Mesothelial cell of epicardium (in vitro differentiated cells): ENCODE results near the gene IGF2R. TPM values are rescaled to one million over a fixed set of nuclear protein-coding genes. Genes with fewer than 3 reads are reported as not detected.

Experiments used
- DNase-seq, 2 experiments: peaks; one replicate each; pipeline ENCODE4 v3.0.0; 2021; ENCODE audit warnings: low spot score in 2 of 2; ENCODE audit not compliant: unreplicated experiment in 2 of 2
- H3K27ac Mint-ChIP-seq: 2 replicates; pipeline ENCODE4 v1.8.0; 2021; ENCODE audit warnings: mixed read lengths
- H3K27me3 Mint-ChIP-seq: 2 replicates; pipeline ENCODE4 v1.8.0; 2021; ENCODE audit warnings: low read depth, mixed read lengths
- H3K36me3 Mint-ChIP-seq: 2 replicates; pipeline ENCODE4 v1.8.0; 2021; ENCODE audit warnings: mixed read lengths
- H3K4me1 Mint-ChIP-seq: 2 replicates; pipeline ENCODE4 v1.8.0; 2021; ENCODE audit warnings: mixed read lengths
- H3K4me3 Mint-ChIP-seq: 2 replicates; pipeline ENCODE4 v1.8.0; 2021; ENCODE audit warnings: mild to moderate bottlenecking, moderate library complexity, mixed read lengths
- H3K9me3 Mint-ChIP-seq: 2 replicates; pipeline ENCODE4 v1.8.0; 2021; ENCODE audit warnings: mixed read lengths
- total RNA-seq: library from RNA; stranded (reverse); gene quantifications from 3 replicates; pipeline ENCODE4 v1.2.1, GENCODE V29; 2021
- TF ChIP-seq, protein P1 (sequence below): fragments of 200-600 bp; sonication (generic); IDR thresholded peaks from one replicate; pipeline ENCODE4 v1.5.0; 2021; ENCODE audit warnings: antibody characterized with exemption; ENCODE audit not compliant: unreplicated experiment

IGF2R gene
- total RNA-seq, 1 donor from 2014 or later: 112 TPM

DNA sequence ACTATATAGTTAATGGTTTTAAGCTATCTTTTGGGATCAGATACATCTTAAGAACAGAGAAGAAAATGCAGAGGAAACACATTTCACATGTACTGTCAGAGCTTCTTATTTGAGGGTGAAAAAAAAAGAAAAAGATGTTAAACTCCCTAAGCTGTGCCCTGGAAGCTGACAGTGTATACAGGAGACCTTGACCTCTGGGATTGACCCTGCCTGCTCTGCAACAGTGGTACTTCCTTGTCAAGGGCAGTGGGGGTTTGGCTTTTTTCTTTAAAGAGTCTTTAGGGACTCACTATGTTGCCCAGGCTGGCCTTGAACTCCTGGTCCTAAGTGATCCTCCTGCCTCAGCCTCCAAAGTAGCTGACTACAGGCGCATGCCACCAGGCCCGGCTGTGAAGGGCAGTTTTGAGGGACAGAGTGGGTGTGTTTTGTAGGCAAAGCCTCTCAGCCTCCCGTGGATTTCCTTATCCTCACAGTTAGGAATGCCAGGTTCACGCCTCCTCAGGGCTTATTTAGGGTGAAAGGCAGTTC, 92.1 kb downstream of the IGF2R start:
- no peaks in the 10 kb centered on the region for H3K9me3 Mint-ChIP-seq
- no peaks in the 10 kb centered on the region for H3K4me1 Mint-ChIP-seq
- no peak for DNase-seq
- H3K36me3 Mint-ChIP-seq: peaks cover 53% of the 10 kb centered on the region
- TF ChIP-seq, protein P1, sequence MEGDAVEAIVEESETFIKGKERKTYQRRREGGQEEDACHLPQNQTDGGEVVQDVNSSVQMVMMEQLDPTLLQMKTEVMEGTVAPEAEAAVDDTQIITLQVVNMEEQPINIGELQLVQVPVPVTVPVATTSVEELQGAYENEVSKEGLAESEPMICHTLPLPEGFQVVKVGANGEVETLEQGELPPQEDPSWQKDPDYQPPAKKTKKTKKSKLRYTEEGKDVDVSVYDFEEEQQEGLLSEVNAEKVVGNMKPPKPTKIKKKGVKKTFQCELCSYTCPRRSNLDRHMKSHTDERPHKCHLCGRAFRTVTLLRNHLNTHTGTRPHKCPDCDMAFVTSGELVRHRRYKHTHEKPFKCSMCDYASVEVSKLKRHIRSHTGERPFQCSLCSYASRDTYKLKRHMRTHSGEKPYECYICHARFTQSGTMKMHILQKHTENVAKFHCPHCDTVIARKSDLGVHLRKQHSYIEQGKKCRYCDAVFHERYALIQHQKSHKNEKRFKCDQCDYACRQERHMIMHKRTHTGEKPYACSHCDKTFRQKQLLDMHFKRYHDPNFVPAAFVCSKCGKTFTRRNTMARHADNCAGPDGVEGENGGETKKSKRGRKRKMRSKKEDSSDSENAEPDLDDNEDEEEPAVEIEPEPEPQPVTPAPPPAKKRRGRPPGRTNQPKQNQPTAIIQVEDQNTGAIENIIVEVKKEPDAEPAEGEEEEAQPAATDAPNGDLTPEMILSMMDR: no peak
- no peak overlapping the region for H3K4me3 Mint-ChIP-seq
- H3K27me3 Mint-ChIP-seq: no peaks in the 10 kb centered on the region
- no peak overlapping the region for H3K27ac Mint-ChIP-seq

DNA sequence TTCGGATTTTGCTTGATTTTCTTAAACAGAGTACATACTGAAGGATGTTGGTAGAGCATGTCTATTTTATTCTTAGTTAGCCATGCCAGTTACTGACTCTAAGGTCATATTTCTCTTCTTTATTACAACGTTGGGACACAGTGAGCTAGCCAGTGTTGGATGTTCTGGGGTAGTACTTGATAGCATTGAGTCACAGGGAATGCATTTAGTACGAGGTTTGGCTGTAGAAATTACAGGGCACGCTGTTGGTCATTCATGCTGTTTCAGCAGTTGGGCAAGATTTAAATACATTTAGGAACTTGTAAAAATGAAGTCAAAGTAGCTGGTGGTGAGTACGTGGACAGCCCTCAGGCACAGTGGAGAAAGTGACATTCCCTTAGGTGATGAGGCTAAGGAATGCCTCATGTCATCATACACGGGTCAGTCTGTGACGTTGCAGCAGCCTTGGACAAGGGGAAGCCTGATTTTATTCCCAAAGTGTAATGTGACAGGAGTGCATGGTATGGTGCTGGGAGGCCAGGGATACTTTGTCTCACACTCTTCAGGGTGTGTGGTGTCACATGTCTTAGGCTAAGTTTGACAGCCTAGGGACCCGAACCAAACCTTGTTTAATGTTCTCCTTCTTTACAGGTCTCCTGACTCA, 95.0 kb downstream of the IGF2R start:
- Mint-ChIP-seq H3K27ac (no peak overlapping the region), H3K4me3 (no peak overlapping the region), H3K9me3 (no peaks in the 10 kb centered on the region), H3K36me3 (peaks cover 55% of the 10 kb centered on the region), H3K4me1 (no peaks in the 10 kb centered on the region), H3K27me3 (no peaks in the 10 kb centered on the region)
- TF ChIP-seq, protein P1: no peak
- no peak for DNase-seq

DNA sequence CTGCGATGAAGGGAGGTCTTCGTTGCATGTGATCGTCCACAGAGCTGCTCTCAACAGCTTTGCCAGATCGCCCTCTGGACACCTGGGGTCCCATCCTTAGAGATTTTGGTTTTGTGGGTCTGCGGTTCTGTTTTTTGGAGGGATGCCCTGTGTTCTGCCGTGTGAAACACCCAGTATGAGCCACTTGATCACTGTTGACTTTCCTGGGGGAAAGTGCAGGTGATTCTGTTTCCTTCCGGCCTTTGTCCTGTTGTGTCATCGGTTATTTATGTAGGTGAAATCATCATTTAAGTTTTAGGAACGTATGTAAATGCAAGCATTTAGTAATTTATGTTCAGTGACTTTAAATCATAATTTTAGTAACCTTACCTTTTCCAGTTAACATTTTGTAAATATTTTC, 96.3 kb downstream of the IGF2R start:
- H3K27me3 Mint-ChIP-seq: no peaks in the 10 kb centered on the region
- no peaks in the 10 kb centered on the region for H3K4me1 Mint-ChIP-seq
- peaks cover 61% of the 10 kb centered on the region for H3K36me3 Mint-ChIP-seq
- H3K4me3 Mint-ChIP-seq: no peak overlapping the region
- no peak for DNase-seq
- TF ChIP-seq, protein P1: no peak
- H3K9me3 Mint-ChIP-seq: no peaks in the 10 kb centered on the region
- H3K27ac Mint-ChIP-seq: no peak overlapping the region

DNA sequence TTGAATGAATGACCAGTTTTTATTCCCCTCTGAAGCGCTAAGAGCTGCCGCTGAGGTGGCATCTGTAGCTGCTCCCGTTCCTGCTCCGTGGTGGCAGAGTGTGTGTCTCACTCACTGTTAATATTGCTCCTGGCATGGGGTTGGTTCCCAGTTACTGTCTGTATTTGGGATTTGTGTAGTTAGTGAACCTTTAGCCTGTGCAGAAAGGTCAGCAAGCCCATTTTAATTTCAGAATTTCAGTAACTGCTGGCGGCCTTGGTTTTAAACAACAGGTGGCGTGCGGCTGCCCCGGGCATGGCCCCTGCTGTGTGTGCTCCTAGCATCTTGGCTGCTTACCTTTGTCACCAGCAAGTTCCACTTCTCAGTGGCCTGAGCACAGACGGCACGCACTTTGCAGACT, 98.7 kb downstream of the IGF2R start:
- H3K4me3 Mint-ChIP-seq: no peak overlapping the region
- H3K27me3 Mint-ChIP-seq: no peaks in the 10 kb centered on the region
- peaks cover 54% of the 10 kb centered on the region for H3K36me3 Mint-ChIP-seq
- TF ChIP-seq, protein P1: no peak
- no peaks in the 10 kb centered on the region for H3K9me3 Mint-ChIP-seq
- H3K4me1 Mint-ChIP-seq: no peaks in the 10 kb centered on the region
- DNase-seq: no peak
- H3K27ac Mint-ChIP-seq: no peak overlapping the region

DNA sequence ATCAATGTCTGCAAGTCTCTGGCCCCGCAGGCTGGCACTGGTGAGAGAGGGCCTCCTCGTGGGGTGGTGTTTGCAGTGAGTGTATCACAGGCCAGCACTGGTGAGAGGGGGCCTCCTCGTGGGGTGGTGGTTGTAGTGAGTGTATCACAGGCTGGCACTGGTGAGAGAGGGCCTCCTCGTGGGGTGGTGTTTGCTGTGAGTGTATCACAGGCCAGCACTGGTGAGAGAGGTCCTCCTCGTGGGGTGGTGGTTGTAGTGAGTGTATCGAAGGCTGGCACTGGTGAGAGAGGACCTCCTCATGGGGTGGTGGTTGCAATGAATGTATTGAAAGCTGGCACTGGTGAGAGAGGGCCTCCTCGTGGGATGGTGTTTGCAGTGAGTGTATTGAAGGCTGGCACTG, 99.5 kb downstream of the IGF2R start:
- Mint-ChIP-seq H3K27me3 (no peaks in the 10 kb centered on the region), H3K9me3 (no peaks in the 10 kb centered on the region), H3K27ac (no peak overlapping the region), H3K4me1 (no peaks in the 10 kb centered on the region), H3K36me3 (peaks cover 59% of the 10 kb centered on the region), H3K4me3 (no peak overlapping the region)
- TF ChIP-seq, protein P1: no peak
- no peak for DNase-seq
